ENCODE measurements around the gene NAA20.

- TF ChIP-seq CTCF (IDR thresholded peaks at IDR 0.05; ENCODE audit: low read depth, low read length, missing input control) (no peak), ATF3 (IDR thresholded peaks at IDR 0.05) (no peak), ZBTB33 (IDR thresholded peaks at IDR 0.05) (no peak), MAX (IDR thresholded peaks at IDR 0.05) (no peak), RAD21 (IDR thresholded peaks at IDR 0.05) (no peak), SP1 (IDR thresholded peaks at IDR 0.05) (no peak), NR2F2 (IDR thresholded peaks at IDR 0.05) (no peak), REST (IDR thresholded peaks at IDR 0.05) (no peak), EGR1 (IDR thresholded peaks at IDR 0.05; ENCODE audit: low read depth in 2 of 2) (no peak), HNF4G (IDR thresholded peaks at IDR 0.05) (no peak), JUND (IDR thresholded peaks at IDR 0.05) (no peak)
These were observed 41.3 kb upstream of the NAA20 start for GRCh38 chr20:19975901-19976300.

All from liver (tissue), 3 donors.